ENCODE measurements around the gene ZNF865. TPM values are rescaled to one million over a fixed set of nuclear protein-coding genes. Genes with fewer than 3 reads are reported as not detected.

ZNF865 gene
- polyA plus RNA-seq, 4 donors, result 4.0 to 10.3 (median 5.5) TPM

GRCh38 chr19:55591555-55591954, 13.9 kb upstream of the ZNF865 start:
- 84 to 89% (median 86%) methylated on average over 10 of the region's 10 CpGs for WGBS, 3 donors
- Histone ChIP-seq H3K4me1 (ENCODE audit: control insufficient read depth in 3 of 3, insufficient read depth in 2 of 3, low read depth in 1 of 3, low read length in 2 of 3) (peaks cover 0 to 8% (median 0%) of the 10 kb centered on the region in 3 donors), H3K36me3 (ENCODE audit: control insufficient read depth in 3 of 3, insufficient read depth in 2 of 3, low read depth in 1 of 3, low read length in 3 of 3) (peaks cover 3 to 42% (median 4%) of the 10 kb centered on the region in 3 donors), H3K27me3 (ENCODE audit: control insufficient read depth in 3 of 3, insufficient read depth in 3 of 3, low read length in 3 of 3) (no peaks in the 10 kb centered on the region), H3K4me3 (ENCODE audit: low read depth in 1 of 3, low read length in 3 of 3) (no peak overlapping the region), H3K9me3 (ENCODE audit: control insufficient read depth in 2 of 2, insufficient read depth in 1 of 2, low read depth in 1 of 2, low read length in 1 of 2) (no peaks in the 10 kb centered on the region), H3K27ac (ENCODE audit: low read depth in 1 of 3, low read length in 2 of 3) (no peak overlapping the region)
- DNase-seq, result no peak
- FAIRE-seq, result no peak

GRCh38 chr19:55592391-55593090, 12.9 kb upstream of the ZNF865 start:
- H3K4me1 ChIP-seq (ENCODE audit: control insufficient read depth in 3 of 3, insufficient read depth in 2 of 3, low read depth in 1 of 3, low read length in 2 of 3), result peaks cover 0 to under 1% (median 0%) of the 10 kb centered on the region in 3 donors
- H3K9me3 ChIP-seq (ENCODE audit: control insufficient read depth in 2 of 2, insufficient read depth in 1 of 2, low read depth in 1 of 2, low read length in 1 of 2), result no peaks in the 10 kb centered on the region
- H3K27ac ChIP-seq (ENCODE audit: low read depth in 1 of 3, low read length in 2 of 3), result no peak overlapping the region
- H3K36me3 ChIP-seq (ENCODE audit: control insufficient read depth in 3 of 3, insufficient read depth in 2 of 3, low read depth in 1 of 3, low read length in 3 of 3), result peaks cover 3 to 50% (median 6%) of the 10 kb centered on the region in 3 donors
- 90 to 98% (median 98%) methylated on average over 44 to 73 of the region's 73 CpGs for WGBS, 3 donors
- DNase-seq (no peak), FAIRE-seq (no peak)
- no peaks in the 10 kb centered on the region for H3K27me3 ChIP-seq (ENCODE audit: control insufficient read depth in 3 of 3, insufficient read depth in 3 of 3, low read length in 3 of 3)
- H3K4me3 ChIP-seq (ENCODE audit: low read depth in 1 of 3, low read length in 3 of 3), result no peak overlapping the region

- no peak for FAIRE-seq
- peaks cover 3 to 57% (median 6%) of the 10 kb centered on the region in 3 donors for H3K36me3 ChIP-seq (ENCODE audit: control insufficient read depth in 3 of 3, insufficient read depth in 2 of 3, low read depth in 1 of 3, low read length in 3 of 3)
- no peaks in the 10 kb centered on the region for H3K4me1 ChIP-seq (ENCODE audit: control insufficient read depth in 3 of 3, insufficient read depth in 2 of 3, low read depth in 1 of 3, low read length in 2 of 3)
- no peak for DNase-seq
- H3K9me3 ChIP-seq (ENCODE audit: control insufficient read depth in 2 of 2, insufficient read depth in 1 of 2, low read depth in 1 of 2, low read length in 1 of 2), result no peaks in the 10 kb centered on the region
- H3K27me3 ChIP-seq (ENCODE audit: control insufficient read depth in 3 of 3, insufficient read depth in 3 of 3, low read length in 3 of 3), result no peaks in the 10 kb centered on the region
- no peak overlapping the region for H3K4me3 ChIP-seq (ENCODE audit: low read depth in 1 of 3, low read length in 3 of 3)
- no peak overlapping the region for H3K27ac ChIP-seq (ENCODE audit: low read depth in 1 of 3, low read length in 2 of 3)
- 89 to 96% (median 94%) methylated on average over 53 to 68 of the region's 68 CpGs for whole genome bisulfite sequencing, 3 donors
Measured at GRCh38 chr19:55593096-55593772, 12.2 kb upstream of the ZNF865 start.

- no peaks in the 10 kb centered on the region for H3K27me3 ChIP-seq (ENCODE audit: control insufficient read depth in 3 of 3, insufficient read depth in 3 of 3, low read length in 3 of 3)
- H3K4me1 ChIP-seq (ENCODE audit: control insufficient read depth in 3 of 3, insufficient read depth in 2 of 3, low read depth in 1 of 3, low read length in 2 of 3), result no peaks in the 10 kb centered on the region
- no peak overlapping the region for H3K4me3 ChIP-seq (ENCODE audit: low read depth in 1 of 3, low read length in 3 of 3)
- peaks cover 3 to 57% (median 6%) of the 10 kb centered on the region in 3 donors for H3K36me3 ChIP-seq (ENCODE audit: control insufficient read depth in 3 of 3, insufficient read depth in 2 of 3, low read depth in 1 of 3, low read length in 3 of 3)
- no peaks in the 10 kb centered on the region for H3K9me3 ChIP-seq (ENCODE audit: control insufficient read depth in 2 of 2, insufficient read depth in 1 of 2, low read depth in 1 of 2, low read length in 1 of 2)
- no peak for DNase-seq
- H3K27ac ChIP-seq (ENCODE audit: low read depth in 1 of 3, low read length in 2 of 3), result no peak overlapping the region
- WGBS, 3 donors, result 88 to 93% (median 92%) methylated on average over 4 of the region's 4 CpGs
- no peak for FAIRE-seq
Measured at GRCh38 chr19:55594996-55595545, 10.4 kb upstream of the ZNF865 start.

- FAIRE-seq, result no peak
- WGBS, 3 donors, result 96 to 100% (median 98%) methylated on average over 3 of the region's 3 CpGs
- peaks cover 0 to 5% (median 0%) of the 10 kb centered on the region in 3 donors for H3K4me1 ChIP-seq (ENCODE audit: control insufficient read depth in 3 of 3, insufficient read depth in 2 of 3, low read depth in 1 of 3, low read length in 2 of 3)
- no peaks in the 10 kb centered on the region for H3K9me3 ChIP-seq (ENCODE audit: control insufficient read depth in 2 of 2, insufficient read depth in 1 of 2, low read depth in 1 of 2, low read length in 1 of 2)
- H3K27ac ChIP-seq (ENCODE audit: low read depth in 1 of 3, low read length in 2 of 3), result no peak overlapping the region
- no peak for DNase-seq
- no peak overlapping the region for H3K4me3 ChIP-seq (ENCODE audit: low read depth in 1 of 3, low read length in 3 of 3)
- H3K27me3 ChIP-seq (ENCODE audit: control insufficient read depth in 3 of 3, insufficient read depth in 3 of 3, low read length in 3 of 3), result no peaks in the 10 kb centered on the region
- peaks cover 3 to 54% (median 6%) of the 10 kb centered on the region in 3 donors for H3K36me3 ChIP-seq (ENCODE audit: control insufficient read depth in 3 of 3, insufficient read depth in 2 of 3, low read depth in 1 of 3, low read length in 3 of 3)
Measured at GRCh38 chr19:55596304-55596703, 9.1 kb upstream of the ZNF865 start.

GRCh38 chr19:55597501-55597921, 7.9 kb upstream of the ZNF865 start:
- Histone ChIP-seq H3K4me3 (ENCODE audit: low read depth in 1 of 3, low read length in 3 of 3) (no peak overlapping the region), H3K27ac (ENCODE audit: low read depth in 1 of 3, low read length in 2 of 3) (no peak overlapping the region), H3K36me3 (ENCODE audit: control insufficient read depth in 3 of 3, insufficient read depth in 2 of 3, low read depth in 1 of 3, low read length in 3 of 3) (peaks cover 3 to 48% (median 6%) of the 10 kb centered on the region in 3 donors), H3K27me3 (ENCODE audit: control insufficient read depth in 3 of 3, insufficient read depth in 3 of 3, low read length in 3 of 3) (no peaks in the 10 kb centered on the region), H3K4me1 (ENCODE audit: control insufficient read depth in 3 of 3, insufficient read depth in 2 of 3, low read depth in 1 of 3, low read length in 2 of 3) (peaks cover 0 to 5% (median 0%) of the 10 kb centered on the region in 3 donors), H3K9me3 (ENCODE audit: control insufficient read depth in 2 of 2, insufficient read depth in 1 of 2, low read depth in 1 of 2, low read length in 1 of 2) (no peaks in the 10 kb centered on the region)
- 93 to 99% (median 96%) methylated on average over 23 to 30 of the region's 30 CpGs for WGBS, 3 donors
- no peak for DNase-seq
- FAIRE-seq, result no peak

GRCh38 chr19:55598034-55598433, 7.4 kb upstream of the ZNF865 start:
- Histone ChIP-seq H3K4me3 (ENCODE audit: low read depth in 1 of 3, low read length in 3 of 3) (no peak overlapping the region), H3K4me1 (ENCODE audit: control insufficient read depth in 3 of 3, insufficient read depth in 2 of 3, low read depth in 1 of 3, low read length in 2 of 3) (peaks cover 0 to 5% (median 0%) of the 10 kb centered on the region in 3 donors), H3K9me3 (ENCODE audit: control insufficient read depth in 2 of 2, insufficient read depth in 1 of 2, low read depth in 1 of 2, low read length in 1 of 2) (no peaks in the 10 kb centered on the region), H3K36me3 (ENCODE audit: control insufficient read depth in 3 of 3, insufficient read depth in 2 of 3, low read depth in 1 of 3, low read length in 3 of 3) (peaks cover 3 to 53% (median 6%) of the 10 kb centered on the region in 3 donors), H3K27ac (ENCODE audit: low read depth in 1 of 3, low read length in 2 of 3) (no peak overlapping the region), H3K27me3 (ENCODE audit: control insufficient read depth in 3 of 3, insufficient read depth in 3 of 3, low read length in 3 of 3) (no peaks in the 10 kb centered on the region)
- FAIRE-seq, result no peak
- whole genome bisulfite sequencing, 3 donors, result 92 to 96% (median 96%) methylated on average over 9 of the region's 9 CpGs
- no peak for DNase-seq

GRCh38 chr19:55598719-55599467, 6.6 kb upstream of the ZNF865 start:
- Histone ChIP-seq H3K4me1 (ENCODE audit: control insufficient read depth in 3 of 3, insufficient read depth in 2 of 3, low read depth in 1 of 3, low read length in 2 of 3) (peaks cover 0 to 5% (median 0%) of the 10 kb centered on the region in 3 donors), H3K36me3 (ENCODE audit: control insufficient read depth in 3 of 3, insufficient read depth in 2 of 3, low read depth in 1 of 3, low read length in 3 of 3) (peaks cover 3 to 49% (median 6%) of the 10 kb centered on the region in 3 donors), H3K9me3 (ENCODE audit: control insufficient read depth in 2 of 2, insufficient read depth in 1 of 2, low read depth in 1 of 2, low read length in 1 of 2) (no peaks in the 10 kb centered on the region), H3K27me3 (ENCODE audit: control insufficient read depth in 3 of 3, insufficient read depth in 3 of 3, low read length in 3 of 3) (no peaks in the 10 kb centered on the region), H3K4me3 (ENCODE audit: low read depth in 1 of 3, low read length in 3 of 3) (peak overlapping the region; percentile 70 to 79 (median 72)), H3K27ac (ENCODE audit: low read depth in 1 of 3, low read length in 2 of 3) (peak overlapping the region; percentile 95 to 99 (median 98))
- FAIRE-seq (no peak), DNase-seq (peak; percentile 94 to 95)
- WGBS, 3 donors, result 6 to 12% (median 7%) methylated on average over 15 to 26 of the region's 26 CpGs

Measured in small intestine (tissue), 7 donors.